HepG2 (cell line): ENCODE measurements around the gene MYO10.

ENCODE experiments used
- NR2C2 ChIP-seq: sonication (generic); formaldehyde crosslinking; IDR thresholded peaks from 2 replicates; pipeline ENCODE4 v1.4.0; 2020; ENCODE audit warnings: missing genetic modification reagents, mild to moderate bottlenecking, moderate library complexity, borderline replicate concordance
- RELA ChIP-seq: sonication (generic); formaldehyde crosslinking; IDR thresholded peaks from 2 replicates; pipeline ENCODE4 v1.4.0; 2020; ENCODE audit warnings: missing genetic modification reagents
- ZBTB37 ChIP-seq: sonication (generic); formaldehyde crosslinking; IDR thresholded peaks from 2 replicates; pipeline ENCODE4 v1.4.0; 2020; ENCODE audit warnings: mild to moderate bottlenecking, missing genetic modification reagents
- ZFP36L1 ChIP-seq: sonication (generic); formaldehyde crosslinking; IDR thresholded peaks from 2 replicates; pipeline ENCODE4 v1.8.0; 2022; ENCODE audit warnings: mild to moderate bottlenecking, missing genetic modification reagents, moderate library complexity

- TF ChIP-seq NR2C2 (CRISPR knock-in tag) (no peak), ZFP36L1 (CRISPR knock-in tag) (no peak), RELA (CRISPR knock-in tag) (no peak), ZBTB37 (CRISPR knock-in tag) (no peak)
Measured at GRCh38 chr5:16806711-16807546, 129.2 kb downstream of the MYO10 start.
